Measurements from ENCODE around the gene HNRNPUL1. TPM values are rescaled to one million over a fixed set of nuclear protein-coding genes. Genes with fewer than 3 reads are reported as not detected.

The HNRNPUL1 gene
- total RNA-seq = 100 to 1,000 TPM; 301 to 333 TPM

- Mint-ChIP-seq H3K4me3 (peak within 1 kb of the TSS; percentile 92), H3K27ac (peak within 1 kb of the TSS; percentile 100), H3K27me3 (peaks cover 3% of the 10 kb centered on the region), H3K4me1 (peaks cover 35% of the 10 kb centered on the region), H3K36me3 (peaks cover 20% of the 10 kb centered on the region), H3K9me3 (no peaks in the 10 kb centered on the region)
- POLR2A ChIA-PET = interaction anchor here (0.6 to 7.4 kb wide), 23 partner anchors 21 to 1932 kb away, joined by 3 to 195 read pairs (median 6); partner anchors contain the start of genes B9D2, CCDC97, CYP2S1 and DMAC2
- ATAC-seq (ENCODE audit: low read depth) = peak; percentile 67
- peak; percentile 99 for DNase-seq
Observed at GRCh38 chr19:41263850-41264580, at the start of gene HNRNPUL1. Gene HNRNPUL1, plus strand, starts transcription at chr19:41264372. Its CDS starts 132 bp downstream, at chr19:41264504.

DNA sequence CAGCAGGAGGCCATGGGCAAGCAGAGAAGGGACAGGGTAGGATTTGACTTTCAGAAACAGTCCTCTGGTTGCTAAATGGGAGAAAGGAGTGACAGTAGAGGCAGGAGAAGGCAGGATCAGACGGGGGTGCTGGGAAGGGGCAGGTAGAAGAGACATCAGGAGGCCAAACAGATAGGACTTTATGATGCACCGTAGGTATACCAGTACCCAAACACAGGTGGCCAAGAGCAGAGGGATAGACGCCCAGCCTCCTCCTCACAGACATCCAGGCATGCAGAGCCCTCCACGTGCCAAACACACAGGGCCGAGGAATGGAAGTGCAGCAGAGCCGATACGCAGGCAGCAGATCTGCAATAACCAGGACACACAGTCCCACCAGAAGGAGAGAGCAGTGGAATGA is 46.4 kb upstream of the HNRNPUL1 start:
- Mint-ChIP-seq H3K9me3 (no peaks in the 10 kb centered on the region), H3K4me1 (peaks cover 4% of the 10 kb centered on the region), H3K4me3 (no peak overlapping the region), H3K27ac (no peak overlapping the region), H3K36me3 (no peaks in the 10 kb centered on the region), H3K27me3 (peaks cover 43% of the 10 kb centered on the region)
- POLR2A ChIA-PET = interaction anchor here (0.6 kb wide), 1 partner anchor 80 kb away, joined by 3 read pairs; no protein-coding TSS in a partner anchor
- DNase-seq (no peak), ATAC-seq (ENCODE audit: low read depth) (no peak)

- DNase-seq (no peak), ATAC-seq (ENCODE audit: low read depth) (no peak)
- Mint-ChIP-seq H3K27ac (no peak overlapping the region), H3K4me1 (peaks cover 4% of the 10 kb centered on the region), H3K4me3 (no peak overlapping the region), H3K27me3 (peaks cover 44% of the 10 kb centered on the region), H3K36me3 (no peaks in the 10 kb centered on the region), H3K9me3 (no peaks in the 10 kb centered on the region)
- POLR2A ChIA-PET = no interaction called here
Observed at GRCh38 chr19:41218249-41218614, 45.9 kb upstream of the HNRNPUL1 start.

DNA sequence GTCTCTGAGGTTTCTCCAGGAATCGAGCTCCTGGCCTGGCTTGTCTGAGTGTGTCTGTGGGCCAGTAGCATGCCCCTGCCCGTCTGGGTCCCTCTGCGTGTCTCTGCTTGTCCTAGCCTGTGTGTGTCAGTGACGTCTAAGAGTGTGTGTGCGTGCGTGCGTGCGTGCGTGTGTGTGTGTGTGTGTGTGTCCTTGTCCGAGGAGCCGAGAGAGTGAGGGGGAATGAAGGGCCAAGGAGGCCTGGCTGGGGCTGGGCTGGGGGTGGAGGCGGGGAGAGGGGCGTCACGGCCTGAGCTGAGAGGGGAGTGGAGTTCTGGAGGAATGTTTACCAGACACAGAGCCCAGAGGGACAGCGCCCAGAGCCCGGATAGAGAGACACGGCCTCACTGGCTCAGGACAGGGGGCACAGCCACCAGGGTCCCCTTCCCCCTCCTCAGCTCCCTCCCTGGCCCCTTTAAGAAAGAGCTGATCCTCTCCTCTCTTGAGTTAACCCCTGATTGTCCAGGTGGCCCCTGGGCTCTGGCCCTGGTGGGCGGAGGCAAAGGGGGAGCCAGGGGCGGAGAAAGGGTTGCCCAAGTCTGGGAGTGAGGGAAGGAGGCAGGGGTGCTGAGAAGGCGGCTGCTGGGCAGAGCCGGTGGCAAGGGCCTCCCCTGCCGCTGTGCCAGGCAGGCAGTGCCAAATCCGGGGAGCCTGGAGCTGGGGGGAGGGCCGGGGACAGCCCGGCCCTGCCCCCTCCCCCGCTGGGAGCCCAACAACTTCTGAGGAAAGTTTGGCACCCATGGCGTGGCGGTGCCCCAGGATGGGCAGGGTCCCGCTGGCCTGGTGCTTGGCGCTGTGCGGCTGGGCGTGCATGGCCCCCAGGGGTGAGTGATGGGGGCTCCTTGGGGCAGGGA is 45.3 kb upstream of the HNRNPUL1 start, which contains the start of gene AXL:
TSS of gene AXL (plus strand) at position 609 of the 893 bp plus-strand sequence. CDS start at position 779, 170 bp downstream.
- Mint-ChIP-seq H3K4me1 (peaks cover 4% of the 10 kb centered on the region), H3K9me3 (no peaks in the 10 kb centered on the region), H3K36me3 (no peaks in the 10 kb centered on the region), H3K27ac (no peak within 1 kb of the TSS), H3K27me3 (peaks cover 44% of the 10 kb centered on the region), H3K4me3 (no peak within 1 kb of the TSS)
- DNase-seq (no peak), ATAC-seq (ENCODE audit: low read depth) (no peak)
- POLR2A ChIA-PET = no interaction called here

DNA sequence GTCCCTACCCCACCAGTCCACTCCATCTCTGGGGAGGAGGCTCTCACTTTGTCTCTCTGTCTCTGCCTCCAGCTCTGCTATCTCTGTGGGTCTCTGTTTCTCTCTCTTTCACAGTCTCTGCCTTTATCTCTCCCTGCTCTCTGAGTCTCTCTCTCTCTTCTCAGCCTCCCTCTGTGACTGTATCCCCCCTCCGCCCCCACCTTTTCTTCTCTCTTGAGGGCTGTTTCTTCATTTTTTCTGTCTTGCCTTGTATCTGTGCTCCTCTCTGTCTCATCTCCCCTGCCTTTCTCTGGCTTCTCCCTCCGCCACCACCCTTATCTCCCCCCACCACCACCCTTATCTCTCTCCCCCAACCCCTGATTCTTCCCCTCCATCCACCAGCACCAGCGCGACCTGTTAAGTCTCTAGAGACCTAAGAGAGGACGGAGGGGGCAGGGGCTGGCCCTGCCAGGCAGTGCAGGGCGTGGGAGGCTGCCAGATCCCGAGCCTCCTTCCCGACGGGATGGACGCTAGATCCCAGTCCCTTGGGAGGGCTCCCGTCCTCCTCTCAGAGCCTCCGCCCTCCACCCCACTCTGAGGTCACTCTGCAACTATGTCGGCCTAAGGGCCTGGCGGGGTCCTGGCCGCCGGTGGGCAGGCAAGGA is 44.1 kb upstream of the HNRNPUL1 start:
- no peaks in the 10 kb centered on the region for H3K36me3 Mint-ChIP-seq
- POLR2A ChIA-PET = no interaction called here
- peaks cover 47% of the 10 kb centered on the region for H3K27me3 Mint-ChIP-seq
- no peak overlapping the region for H3K4me3 Mint-ChIP-seq
- H3K9me3 Mint-ChIP-seq = no peaks in the 10 kb centered on the region
- H3K27ac Mint-ChIP-seq = no peak overlapping the region
- H3K4me1 Mint-ChIP-seq = peaks cover 6% of the 10 kb centered on the region
- ATAC-seq (ENCODE audit: low read depth) (no peak), DNase-seq (no peak)

GRCh38 chr19:41220811-41221210 is 43.4 kb upstream of the HNRNPUL1 start:
- Mint-ChIP-seq H3K4me1 (peaks cover 11% of the 10 kb centered on the region), H3K27ac (no peak overlapping the region), H3K9me3 (no peaks in the 10 kb centered on the region), H3K27me3 (peaks cover 54% of the 10 kb centered on the region), H3K4me3 (no peak overlapping the region), H3K36me3 (no peaks in the 10 kb centered on the region)
- ATAC-seq (ENCODE audit: low read depth) (no peak), DNase-seq (no peak)
- POLR2A ChIA-PET = no interaction called here

- no peak for ATAC-seq (ENCODE audit: low read depth)
- H3K36me3 Mint-ChIP-seq = no peaks in the 10 kb centered on the region
- DNase-seq = no peak
- H3K27ac Mint-ChIP-seq = peak overlapping the region; percentile 37
- POLR2A ChIA-PET = no interaction called here
- no peak overlapping the region for H3K4me3 Mint-ChIP-seq
- H3K4me1 Mint-ChIP-seq = peaks cover 15% of the 10 kb centered on the region
- H3K9me3 Mint-ChIP-seq = no peaks in the 10 kb centered on the region
- H3K27me3 Mint-ChIP-seq = peaks cover 52% of the 10 kb centered on the region
Observed at GRCh38 chr19:41221514-41222205, 42.5 kb upstream of the HNRNPUL1 start.

- no peak overlapping the region for H3K4me3 Mint-ChIP-seq
- ATAC-seq (ENCODE audit: low read depth) = no peak
- peaks cover 20% of the 10 kb centered on the region for H3K4me1 Mint-ChIP-seq
- H3K27me3 Mint-ChIP-seq = peaks cover 49% of the 10 kb centered on the region
- H3K36me3 Mint-ChIP-seq = no peaks in the 10 kb centered on the region
- no peak for DNase-seq
- POLR2A ChIA-PET = no interaction called here
- H3K9me3 Mint-ChIP-seq = no peaks in the 10 kb centered on the region
- peak overlapping the region; percentile 37 for H3K27ac Mint-ChIP-seq
Observed at GRCh38 chr19:41222240-41222639, 41.9 kb upstream of the HNRNPUL1 start.

- ATAC-seq (ENCODE audit: low read depth) (no peak), DNase-seq (no peak)
- Mint-ChIP-seq H3K27me3 (peaks cover 40% of the 10 kb centered on the region), H3K4me1 (peaks cover 21% of the 10 kb centered on the region), H3K9me3 (no peaks in the 10 kb centered on the region), H3K36me3 (no peaks in the 10 kb centered on the region), H3K27ac (no peak overlapping the region), H3K4me3 (no peak overlapping the region)
- POLR2A ChIA-PET = interaction anchor here (0.8 kb wide), 1 partner anchor 39 kb away, joined by 3 read pairs; no protein-coding TSS in a partner anchor
Observed at GRCh38 chr19:41223431-41224234, 40.5 kb upstream of the HNRNPUL1 start.

DNA sequence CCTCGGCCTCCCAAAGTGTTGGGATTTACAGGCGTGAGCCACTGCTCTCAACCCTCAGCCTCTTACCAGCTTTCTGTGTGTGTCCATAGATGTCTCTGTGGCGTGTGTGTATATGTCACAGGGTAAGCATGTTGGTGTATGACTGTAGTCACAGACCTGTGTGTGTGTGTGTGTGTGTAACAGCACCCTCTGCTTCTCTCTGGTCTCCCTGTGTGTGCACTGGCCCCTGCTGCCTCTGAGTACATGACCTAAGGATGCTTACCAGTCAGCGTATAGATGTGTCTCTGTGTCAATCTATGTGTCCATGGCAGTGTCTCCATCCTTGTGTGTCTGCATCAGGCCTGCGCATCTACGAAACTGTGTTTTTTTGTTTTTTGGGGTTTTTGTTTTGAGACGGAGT is 39.5 kb upstream of the HNRNPUL1 start:
- Mint-ChIP-seq H3K27ac (no peak overlapping the region), H3K9me3 (no peaks in the 10 kb centered on the region), H3K4me1 (peaks cover 20% of the 10 kb centered on the region), H3K27me3 (peaks cover 33% of the 10 kb centered on the region), H3K4me3 (no peak overlapping the region), H3K36me3 (no peaks in the 10 kb centered on the region)
- POLR2A ChIA-PET = interaction anchor here (0.6 kb wide), 1 partner anchor 347 kb away, joined by 4 read pairs; no protein-coding TSS in a partner anchor
- ATAC-seq (ENCODE audit: low read depth) (no peak), DNase-seq (no peak)

DNA sequence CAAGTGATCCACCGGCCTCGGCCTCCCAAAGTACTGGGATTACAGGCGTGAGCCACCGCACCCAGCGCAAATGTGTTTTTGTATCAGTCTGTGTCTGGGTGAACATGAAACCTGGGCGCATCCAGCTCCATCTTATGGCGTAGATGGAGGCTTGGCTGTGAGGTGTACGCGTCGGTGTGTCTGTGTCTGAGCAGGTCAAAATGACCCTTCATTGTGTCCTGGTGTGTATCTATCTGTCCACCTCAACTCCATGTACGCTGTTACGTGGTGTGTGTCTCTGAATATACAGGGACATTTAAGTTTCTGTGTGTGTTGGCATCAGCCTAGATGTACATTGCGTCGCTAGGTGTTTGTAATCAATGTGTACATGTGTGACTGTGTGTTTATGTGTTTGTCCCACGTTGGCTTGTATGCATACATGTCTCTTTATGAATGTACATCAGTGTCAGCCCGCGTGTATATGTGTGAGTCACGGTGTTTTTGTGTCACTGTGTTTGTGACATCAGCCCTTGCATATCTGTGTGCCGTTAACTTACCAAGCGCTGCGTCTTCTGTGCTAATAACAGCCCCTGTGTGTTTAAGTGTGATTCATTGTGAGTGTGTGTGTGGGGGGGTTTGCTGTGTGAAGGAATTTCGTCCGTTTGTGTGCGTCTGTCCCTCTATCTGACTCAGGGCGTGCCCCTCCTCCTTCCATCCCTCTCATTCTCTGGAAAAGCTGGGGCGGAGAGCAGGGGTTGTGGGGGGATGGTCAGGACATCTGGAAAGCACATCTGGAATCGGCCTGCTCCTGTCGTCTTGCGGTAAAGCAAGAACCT is 38.7 kb upstream of the HNRNPUL1 start:
- Mint-ChIP-seq H3K27ac (peak overlapping the region; percentile 44), H3K4me3 (peak overlapping the region; percentile 74), H3K36me3 (no peaks in the 10 kb centered on the region), H3K4me1 (peaks cover 17% of the 10 kb centered on the region), H3K9me3 (no peaks in the 10 kb centered on the region), H3K27me3 (peaks cover 25% of the 10 kb centered on the region)
- no peak for DNase-seq
- POLR2A ChIA-PET = interaction anchor here (1.2 to 1.5 kb wide), 2 partner anchors 38 to 123 kb away, joined by 3 to 12 read pairs; partner anchors contain the start of gene HNRNPUL1
- no peak for ATAC-seq (ENCODE audit: low read depth)

Measured in activated naive CD8-positive, alpha-beta T cell treated with anti-CD3 and anti-CD28 coated beads, Interleukin-2, amount 10 ng/mL, durations not matched to agents 7 days and 5 days (primary cell).